Activated CD4-positive, alpha-beta T cell treated with anti-CD3 and anti-CD28 coated beads, Interleukin-10, Interleukin-2, amounts not matched to agents 100 ng/mL and 50 ng/mL, durations not matched to agents 16 hours and 8 hours (primary cell): ENCODE results near the gene NUP153.

Experiments used
- DNase-seq: peaks from one replicate; pipeline ENCODE4 v3.0.0-alpha.2; 2020

Gene NUP153

DNA sequence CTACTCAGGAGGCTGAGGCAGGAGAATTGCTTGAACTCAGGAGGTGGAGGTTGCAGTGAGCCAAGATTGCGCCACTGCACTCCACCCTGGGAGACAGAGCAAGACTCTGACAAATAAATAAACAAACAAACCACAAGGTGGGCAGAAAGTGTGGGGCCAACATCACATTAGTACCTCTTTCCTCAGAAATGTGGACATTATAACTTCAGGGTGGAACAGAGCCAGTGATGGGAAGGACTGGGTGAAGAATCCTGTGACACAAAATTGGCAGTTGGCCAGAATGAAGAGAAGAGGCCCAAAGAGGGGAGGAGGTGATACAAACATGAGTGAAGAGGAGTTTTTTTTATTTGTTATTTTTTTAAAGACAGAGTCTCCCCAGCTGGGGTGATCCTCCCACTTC is 50.6 kb downstream of the NUP153 start:
- no peak for DNase-seq

DNA sequence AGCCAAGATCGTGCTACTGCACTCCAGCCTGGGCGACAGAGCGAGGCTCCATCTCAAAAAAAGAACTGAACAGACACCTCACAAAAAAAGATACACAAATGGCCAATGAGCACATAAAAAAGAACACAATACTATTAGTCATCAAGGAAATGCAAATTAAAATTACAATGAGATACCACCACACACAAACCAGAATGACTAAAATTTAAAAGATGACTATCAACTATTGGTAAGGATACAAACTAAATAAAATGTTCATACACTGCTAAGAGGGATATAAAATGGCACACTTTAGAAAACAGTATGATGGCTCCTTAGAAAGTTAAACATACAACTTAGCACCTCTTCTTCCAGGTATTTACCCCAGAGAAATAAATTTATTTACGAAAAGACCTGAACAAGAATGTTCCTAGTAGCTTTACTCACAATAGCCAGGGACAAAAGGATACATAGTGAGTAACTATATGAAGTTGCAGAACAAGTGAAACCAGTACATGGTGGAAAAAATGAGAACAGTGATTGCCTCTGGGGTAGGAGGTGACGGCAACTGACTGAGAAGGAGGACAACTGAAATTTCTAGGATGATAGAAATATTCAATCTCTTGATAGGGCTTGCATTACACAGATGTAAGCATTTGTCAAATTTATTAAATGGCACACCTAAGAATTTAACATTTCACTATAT is 53.4 kb downstream of the NUP153 start:
- DNase-seq, result peak; percentile 52

DNA sequence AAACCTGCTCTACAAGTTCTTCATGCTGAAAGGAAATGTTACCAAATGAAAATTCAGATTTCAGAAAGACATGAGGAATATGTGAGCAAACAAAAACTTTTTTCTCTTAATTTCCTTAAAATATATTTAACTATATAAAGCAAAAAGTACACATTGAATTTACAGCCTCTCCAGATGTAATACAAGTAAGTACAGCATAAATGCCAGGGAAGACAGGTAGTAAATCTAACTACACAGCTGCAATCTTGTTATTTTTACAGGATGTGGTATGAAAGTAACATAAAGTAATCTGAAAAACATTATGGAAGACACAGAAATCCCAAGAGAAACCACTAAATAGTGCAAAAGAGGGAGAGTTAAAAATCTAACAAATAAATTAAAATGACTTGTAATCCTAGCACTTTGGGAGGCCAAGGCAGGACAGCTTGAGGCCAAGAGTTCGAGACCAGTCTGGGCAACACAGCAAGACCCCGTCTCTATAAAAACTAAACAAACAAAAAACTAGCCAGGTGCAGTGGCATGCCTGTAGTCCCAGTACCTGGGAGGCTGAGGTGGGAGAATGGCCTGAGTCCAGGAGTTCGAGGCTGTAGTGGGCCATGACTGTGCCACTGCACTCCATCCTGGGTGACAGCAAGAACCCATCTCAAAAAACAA is 55.9 kb downstream of the NUP153 start:
- DNase-seq, result no peak

DNA sequence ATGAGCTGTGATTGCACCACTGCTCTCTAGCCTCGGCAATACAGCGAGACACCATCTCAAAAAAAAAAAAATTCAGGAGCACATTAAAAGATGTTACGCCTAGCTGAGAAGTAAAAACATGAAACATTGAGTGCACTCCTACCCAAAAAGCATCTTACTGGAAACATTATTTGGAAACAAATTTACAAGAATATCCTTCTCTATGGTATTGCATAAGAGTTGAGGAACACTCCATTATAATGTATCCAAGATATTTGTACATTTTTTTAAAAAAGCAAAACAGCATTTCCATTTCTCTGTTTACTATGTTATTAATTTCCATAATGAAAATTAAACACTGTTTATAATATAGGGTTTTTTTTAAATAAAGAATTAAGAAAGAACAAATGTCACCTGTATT is 58.0 kb downstream of the NUP153 start:
- no peak for DNase-seq

DNA sequence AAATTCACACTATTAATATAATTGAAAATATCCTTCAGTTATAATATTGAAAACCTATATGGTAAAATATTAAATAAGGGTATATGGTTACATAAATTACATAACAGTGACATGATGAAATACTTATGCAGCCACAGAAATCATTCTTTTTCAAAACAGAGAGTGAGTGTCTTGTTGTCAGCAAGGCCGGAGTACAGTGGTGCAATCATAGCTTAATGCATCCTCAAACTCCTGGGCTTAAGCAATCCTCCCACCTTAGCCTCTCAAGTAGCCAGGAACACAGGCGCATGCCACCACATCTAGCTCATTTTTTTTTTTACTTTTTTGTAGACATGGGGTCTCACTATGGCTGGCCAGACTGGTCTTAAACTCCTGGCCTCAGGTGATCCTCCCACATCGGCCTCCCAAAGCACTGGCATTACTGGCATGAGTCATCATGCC is 66.2 kb downstream of the NUP153 start:
- no peak for DNase-seq

DNA sequence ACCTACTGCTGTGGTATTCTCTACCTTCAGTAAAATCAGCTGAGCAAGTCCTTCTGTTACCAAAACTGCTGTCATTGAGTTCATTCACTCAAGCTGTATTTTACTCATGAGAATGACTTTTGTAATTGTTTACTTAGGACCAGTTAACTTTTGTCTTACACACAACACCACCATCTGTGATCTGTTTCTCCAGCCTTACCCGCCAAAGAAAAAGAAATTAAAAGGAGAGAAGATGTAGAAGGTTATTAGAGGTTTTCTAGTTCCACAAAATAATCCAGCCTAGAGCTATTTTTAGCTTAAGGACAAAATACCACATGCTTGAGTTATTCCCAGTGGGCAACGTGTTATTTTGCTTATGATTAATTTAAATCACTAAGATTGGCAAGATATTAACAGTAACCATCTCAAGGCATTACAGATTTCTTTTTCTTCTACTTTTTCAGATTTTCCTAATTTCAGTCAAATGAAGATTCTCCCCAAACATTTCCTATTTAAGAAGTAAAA is 68.5 kb downstream of the NUP153 start:
- peak; percentile 24 for DNase-seq

DNA sequence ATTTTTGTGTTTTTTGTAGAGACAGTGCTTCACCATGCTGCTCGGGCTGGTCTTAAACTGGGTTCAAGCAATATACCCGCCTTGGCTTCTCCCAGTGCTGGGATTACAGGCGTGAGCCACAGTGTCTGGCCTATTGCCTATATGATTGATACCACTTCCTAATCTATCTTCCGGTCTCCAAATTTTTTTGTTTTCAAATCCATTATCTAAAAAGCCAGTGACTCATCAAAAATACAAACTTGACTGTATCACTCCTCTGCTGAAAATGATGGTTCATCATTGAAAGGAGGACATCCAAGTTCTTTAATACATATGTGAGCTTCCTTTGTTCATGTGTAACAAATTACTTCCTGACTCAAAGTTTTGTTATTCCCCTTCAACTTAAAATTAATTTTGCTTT is 71.2 kb downstream of the NUP153 start:
- DNase-seq, result no peak

DNA sequence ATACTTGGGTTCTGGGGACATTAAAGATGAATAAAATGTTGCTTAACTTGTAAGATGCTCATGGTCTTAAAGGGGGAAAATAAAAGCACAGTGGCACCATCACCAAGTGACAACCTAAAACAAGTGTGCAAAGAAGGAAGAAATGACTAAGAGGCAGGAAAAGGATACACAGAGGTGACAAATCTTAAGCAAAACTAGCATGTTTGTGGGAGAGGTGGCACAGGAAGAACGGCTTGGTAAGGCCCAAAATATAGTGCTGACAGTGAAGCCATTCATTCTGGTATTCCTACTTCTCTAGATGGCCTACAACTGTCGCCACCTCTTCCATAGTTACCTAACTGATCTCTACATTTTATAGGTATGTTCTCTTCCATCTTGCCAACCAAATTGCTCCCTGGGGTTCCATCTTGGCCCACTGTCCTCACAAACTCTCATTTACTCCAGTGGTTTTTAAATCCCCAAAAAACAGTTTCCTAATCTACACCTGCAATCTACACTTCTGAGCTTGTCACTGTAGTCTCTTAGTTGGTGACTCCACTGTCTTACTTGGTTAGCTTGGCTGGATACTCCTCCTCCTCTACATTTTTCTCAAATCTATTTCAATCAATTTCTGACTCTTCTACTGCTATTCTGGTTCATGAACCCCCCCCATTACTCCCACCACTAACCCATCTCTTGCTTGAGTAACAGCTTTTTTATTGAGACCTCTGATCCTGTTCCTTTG is 73.1 kb downstream of the NUP153 start:
- DNase-seq, result peak; percentile 90

DNA sequence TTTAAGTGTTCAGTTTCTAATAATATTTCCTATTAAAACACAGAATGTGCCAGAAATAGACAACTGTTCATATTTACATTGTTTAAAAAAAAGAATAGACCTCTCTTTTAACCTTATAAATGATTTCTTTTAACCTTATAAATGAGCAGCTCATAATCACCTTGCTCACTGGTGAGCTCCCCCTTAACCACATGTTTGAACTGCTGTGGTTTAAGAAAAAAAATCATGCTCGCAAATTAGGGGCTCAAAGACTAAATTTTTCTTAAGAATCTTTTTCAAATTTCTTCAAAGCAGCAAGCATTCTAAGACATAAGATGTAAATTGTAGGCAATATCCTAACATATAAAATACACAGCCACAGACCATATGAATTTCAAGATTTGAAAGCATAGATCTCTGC is 73.8 kb downstream of the NUP153 start:
- peak; percentile 10 for DNase-seq

DNA sequence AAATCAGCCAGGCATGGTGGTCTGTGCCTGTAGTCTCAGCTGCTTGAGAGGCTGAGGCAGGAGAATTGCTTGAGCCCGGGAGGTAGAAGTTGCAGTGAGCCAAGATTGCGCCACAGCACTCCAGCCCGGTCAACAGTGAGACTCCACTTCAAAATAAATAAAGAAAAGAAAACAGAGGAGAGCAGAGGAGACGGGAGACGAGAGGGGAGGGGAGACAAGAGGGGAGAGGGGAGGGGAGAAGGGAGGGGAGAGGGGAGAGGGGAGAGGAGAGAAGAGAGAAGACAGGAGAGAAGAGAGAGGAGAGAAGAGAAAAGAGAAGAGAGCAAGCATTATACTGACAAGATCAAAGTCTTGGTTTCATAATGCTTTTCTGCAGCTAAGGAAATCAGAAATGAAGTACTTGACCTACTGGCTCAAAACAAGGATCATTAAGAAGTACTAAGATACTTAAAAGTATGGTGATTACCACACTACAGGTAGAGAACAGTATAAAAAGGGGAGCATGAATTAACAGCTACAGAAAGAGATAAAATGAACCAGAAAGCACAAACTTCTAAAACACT is 76.1 kb downstream of the NUP153 start:
- DNase-seq, result no peak

DNA sequence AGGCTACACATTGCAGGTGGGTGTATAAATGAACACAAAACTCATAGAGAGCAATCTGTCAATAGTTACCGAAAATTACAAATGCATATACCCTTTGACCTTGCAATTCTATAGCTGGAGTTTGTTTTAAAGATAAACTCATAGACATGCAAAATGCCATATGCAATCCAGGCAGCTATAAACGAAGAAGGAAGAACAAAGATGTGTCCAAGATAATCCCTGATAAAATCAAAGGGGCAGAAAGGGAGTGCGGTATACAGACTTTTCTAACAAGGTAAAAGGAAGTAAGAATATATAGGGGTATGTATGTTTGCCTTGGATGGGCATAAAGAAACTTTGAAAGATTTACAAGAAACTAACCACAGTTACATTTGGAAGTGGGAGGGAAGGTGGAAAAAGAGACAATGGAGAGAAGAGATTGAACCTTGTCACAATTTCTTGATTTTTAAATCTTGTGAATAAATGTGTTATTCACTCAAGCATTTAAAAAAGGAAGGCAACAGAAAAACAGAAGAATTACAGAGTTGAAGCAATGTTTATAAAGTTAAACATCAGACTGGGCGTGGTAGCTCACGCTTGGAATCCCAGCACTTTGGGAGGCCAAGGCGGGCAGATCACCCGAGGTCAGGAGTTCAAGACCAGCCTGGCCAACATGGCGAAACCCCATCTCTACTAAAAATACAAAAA is 76.8 kb downstream of the NUP153 start:
- DNase-seq, result no peak

DNA sequence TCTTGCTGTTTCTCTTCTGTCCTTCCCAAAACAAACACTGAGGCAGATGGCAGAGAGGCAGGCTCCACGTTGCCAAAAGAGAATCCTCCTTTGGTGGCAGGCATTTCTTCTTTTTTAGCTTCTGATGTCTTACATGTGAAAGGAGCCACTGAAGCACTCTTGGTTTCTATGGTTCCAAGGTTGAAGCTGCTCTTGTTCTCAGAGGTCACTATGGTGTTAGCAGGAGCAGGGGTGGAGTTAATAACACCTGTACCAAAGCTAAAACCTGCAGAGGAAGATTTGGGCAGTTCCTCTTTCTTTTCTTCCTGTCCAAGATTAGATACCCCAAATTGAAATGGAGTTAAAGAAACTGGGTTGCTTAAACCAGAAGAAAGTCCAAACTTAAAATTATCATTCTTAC is 77.9 kb downstream of the NUP153 start:
- no peak for DNase-seq

DNA sequence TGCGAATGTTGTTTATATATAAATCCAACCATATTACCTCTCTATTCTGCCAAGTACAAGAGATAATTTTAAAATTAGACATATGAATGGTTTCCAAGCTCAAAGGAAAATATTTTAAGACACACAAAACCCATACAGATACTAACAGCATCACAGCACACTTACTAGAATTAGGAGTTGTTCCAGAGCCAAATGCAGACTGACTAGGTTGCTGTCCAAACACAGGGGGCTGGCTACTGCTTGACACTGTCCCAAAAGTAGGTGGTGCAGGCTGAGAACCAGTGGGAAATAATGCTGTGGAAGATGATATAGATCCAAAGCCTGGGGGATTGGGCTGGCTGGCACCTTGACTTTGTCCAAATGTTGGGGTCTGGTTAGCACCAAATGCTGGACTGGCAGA is 82.3 kb downstream of the NUP153 start:
- DNase-seq, result no peak

DNA sequence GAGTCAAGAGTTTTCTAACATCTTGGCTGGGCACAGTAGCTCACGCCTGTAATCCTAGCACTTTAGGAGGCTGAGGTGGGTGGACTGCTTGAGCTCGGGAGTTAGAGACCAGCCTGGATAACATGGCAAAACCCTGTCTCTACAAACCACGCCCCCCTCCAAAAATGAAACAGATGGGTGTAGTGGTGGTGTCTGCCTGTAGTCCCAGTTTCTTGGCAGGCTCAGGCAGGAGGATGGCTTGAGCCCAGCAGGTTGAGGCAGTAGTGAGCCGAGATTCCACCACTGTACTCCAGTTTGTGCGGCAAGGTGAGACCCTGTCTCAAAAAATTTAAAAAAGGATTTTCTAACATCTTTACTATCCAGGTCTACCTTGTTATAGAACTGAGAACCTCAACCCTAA is 84.6 kb downstream of the NUP153 start:
- no peak for DNase-seq

DNA sequence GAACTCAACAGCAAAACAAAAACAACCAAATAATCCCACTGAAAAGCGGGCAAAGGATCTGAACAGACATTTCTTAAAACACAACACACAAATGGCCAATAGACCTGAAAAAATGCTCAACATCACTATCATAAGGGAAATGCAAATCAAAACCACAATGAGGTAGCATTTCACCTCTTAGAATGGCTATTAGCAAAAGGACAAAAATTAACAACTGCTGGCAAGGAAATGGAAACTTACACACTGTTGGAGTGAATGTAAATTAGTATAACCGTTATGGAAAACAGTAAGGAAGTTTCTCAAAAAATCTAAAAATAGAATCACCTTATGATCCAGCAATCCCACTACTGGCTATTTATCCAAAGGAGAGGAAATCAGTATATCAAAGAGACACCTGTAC is 85.7 kb downstream of the NUP153 start:
- no peak for DNase-seq

DNA sequence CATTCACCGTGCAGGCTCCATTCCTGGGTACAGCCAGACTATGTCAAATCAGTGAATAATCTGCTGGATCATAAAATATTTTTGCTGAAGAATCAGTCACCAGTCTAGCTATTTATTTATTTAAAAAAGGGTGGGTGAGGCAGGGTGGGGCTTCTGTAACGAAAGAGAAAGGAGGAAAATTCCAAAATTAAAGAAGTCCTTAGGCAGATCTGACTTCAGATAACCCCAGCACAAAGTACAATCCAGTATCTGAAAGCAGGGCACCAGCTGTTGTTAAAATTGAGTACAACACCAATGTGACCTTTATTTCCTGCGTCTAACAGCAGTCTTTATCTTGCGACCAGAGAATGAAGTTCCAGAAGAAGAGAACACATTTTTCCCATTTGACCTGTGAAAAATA is 90.9 kb downstream of the NUP153 start:
- no peak for DNase-seq

DNA sequence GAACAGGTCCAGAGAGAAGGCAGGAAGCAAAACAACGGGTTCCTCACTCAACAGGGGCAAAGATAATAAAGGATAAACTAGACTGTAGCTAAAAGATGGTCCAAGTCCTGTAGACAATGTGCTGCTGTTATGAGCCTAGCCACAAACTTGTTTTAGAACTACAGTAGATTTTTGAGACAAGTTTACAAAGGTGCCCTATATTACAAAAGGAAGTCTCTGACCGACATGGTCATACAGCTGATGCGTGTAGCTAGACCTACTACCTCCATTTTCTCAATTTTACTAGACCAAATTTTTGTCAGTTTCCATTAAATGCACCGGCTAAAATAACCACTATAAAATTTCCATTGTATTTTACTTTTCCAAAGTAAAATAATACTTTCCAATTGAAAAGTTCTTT is 94.7 kb downstream of the NUP153 start:
- no peak for DNase-seq

DNA sequence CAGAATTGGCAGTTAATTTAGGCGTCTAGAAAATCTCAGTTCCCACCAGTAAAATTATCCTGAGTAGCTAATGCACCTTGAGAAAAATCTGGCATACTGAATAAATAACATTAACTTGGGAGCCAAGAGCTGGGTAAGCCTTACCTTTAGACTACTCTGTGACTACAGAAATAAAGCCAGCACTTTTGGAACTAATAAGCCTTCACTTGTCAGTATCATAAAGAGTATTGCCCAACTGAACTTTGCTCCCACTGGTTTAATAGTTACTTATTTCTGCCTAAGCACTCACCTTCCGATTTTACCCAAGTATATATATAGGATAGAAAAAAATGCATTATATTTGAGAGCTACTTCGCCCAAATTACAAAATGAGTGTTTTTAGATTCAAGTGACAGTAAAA is 95.9 kb downstream of the NUP153 start:
- no peak for DNase-seq

DNA sequence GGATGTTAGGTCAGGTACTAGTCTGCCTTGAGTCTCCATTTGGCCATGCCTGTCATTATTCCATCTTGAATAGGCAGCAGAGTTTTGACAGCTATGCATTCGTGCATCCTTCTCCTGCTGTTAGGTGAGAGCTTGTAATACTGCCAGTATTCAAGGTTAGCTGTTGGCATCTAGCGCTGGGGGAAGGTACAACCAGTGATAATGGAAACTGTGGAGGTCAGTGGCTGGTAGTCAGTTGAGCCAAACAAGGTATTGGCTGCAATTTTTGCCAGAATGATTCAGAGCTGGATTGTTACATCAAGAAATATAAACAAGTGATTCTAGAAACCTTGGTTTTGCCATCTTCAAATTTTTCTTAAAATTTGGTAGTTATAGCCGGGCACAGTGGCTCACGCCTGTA is 100.1 kb downstream of the NUP153 start:
- DNase-seq, result no peak

DNA sequence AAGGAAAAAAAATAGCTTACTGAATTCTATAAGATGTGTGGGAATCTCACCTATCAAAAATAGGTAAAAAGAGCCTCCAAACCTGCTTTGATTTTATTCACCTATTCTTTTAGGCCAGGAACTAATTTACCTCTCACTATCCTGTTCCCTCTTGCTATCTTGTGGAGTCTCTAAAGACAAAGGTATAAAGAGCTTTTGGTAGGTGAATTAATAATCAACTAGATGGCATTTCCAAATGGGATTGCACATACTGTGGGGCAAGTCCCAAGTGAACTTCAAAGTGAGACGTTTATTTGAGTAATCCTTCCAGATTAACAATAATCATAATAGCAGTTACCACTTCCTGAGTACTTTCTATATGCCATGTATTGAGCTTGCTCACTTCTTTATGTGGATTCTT is 103.8 kb downstream of the NUP153 start:
- DNase-seq, result peak; percentile 28

DNA sequence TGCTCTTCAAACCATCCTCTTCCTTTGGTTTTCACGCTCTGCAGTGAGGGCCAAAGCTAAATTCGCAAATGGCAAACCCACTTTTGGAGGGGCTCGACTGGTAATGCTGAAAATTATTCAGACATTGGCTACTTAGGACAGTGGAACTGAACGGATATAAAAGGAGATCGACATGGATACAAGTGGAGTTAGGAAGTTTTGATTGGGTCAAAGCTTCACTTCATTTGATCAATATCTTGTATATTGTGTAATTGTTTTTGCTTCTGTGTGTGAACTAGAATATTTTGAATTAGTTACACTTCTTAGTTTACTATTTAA is 105.4 kb downstream of the NUP153 start:
- no peak for DNase-seq

DNA sequence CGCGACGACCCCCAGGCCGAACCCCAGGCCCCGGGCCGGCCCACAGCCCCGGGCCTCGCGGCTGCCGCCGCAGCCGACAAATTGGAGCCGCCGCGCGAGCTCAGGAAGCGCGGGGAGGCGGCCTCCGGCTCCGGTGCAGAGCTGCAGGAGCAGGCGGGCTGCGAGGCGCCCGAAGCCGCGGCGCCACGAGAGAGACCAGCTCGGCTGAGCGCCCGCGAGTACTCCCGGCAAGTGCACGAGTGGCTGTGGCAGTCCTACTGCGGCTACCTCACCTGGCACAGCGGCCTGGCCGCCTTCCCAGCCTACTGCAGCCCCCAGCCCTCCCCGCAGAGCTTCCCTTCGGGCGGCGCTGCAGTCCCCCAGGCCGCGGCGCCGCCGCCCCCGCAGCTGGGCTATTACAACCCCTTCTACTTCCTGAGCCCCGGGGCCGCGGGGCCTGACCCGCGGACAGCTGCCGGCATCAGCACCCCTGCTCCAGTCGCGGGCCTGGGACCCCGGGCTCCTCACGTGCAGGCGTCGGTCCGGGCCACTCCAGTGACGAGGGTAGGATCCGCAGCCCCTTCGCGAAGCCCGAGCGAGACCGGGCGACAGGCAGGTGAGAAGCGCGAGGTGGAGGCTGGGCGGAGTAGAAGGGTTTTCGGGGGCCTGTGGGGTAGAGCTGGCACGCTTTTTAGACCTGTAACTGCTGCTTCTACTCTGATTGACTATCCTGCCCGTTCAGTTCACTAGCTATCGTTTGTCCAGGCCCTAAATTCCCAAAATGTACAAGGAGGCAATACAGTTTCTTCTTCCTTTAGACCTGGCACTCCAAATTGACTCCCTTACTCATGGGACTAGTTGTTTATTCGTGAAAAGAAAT is 106.0 kb downstream of the NUP153 start:
- DNase-seq, result peak; percentile 40
